ENCODE measurements around the gene MEGF10. TPM values are rescaled to one million over a fixed set of nuclear protein-coding genes. Genes with fewer than 3 reads are reported as not detected.

Gene MEGF10
- total and polyA plus RNA-seq, 2 of the 8 experiments (the other 6 are each of a cell fraction or from before 2014, with no cell fraction given), result 38.2 to 53.1 TPM

GRCh38 chr5:127297348-127298035 is 6.9 kb downstream of the MEGF10 start:
- no peak for DNase-seq (ENCODE audit: low read depth in 1 of 2, low spot score in 2 of 2)
- Histone ChIP-seq H4K5ac (ENCODE audit: insufficient read length, low read depth, low read length) (no peak overlapping the region), H2AK5ac (ENCODE audit: low read depth, low read length) (no peak overlapping the region), H3K23ac (ENCODE audit: insufficient read length) (no peak overlapping the region), H3K79me2 (ENCODE audit: control insufficient read depth in 1 of 2, insufficient read depth in 2 of 2, low read length in 2 of 2) (peaks cover 0 to 94% of the 10 kb centered on the region in 2 experiments; a peak in 3 of 4 replicates), H4K8ac (ENCODE audit: extremely low read depth, insufficient read depth, low read length) (no peak overlapping the region), H3K9me3 (ENCODE audit: insufficient read depth in 2 of 2, low read depth in 1 of 2, low read length in 1 of 2) (no peaks in the 10 kb centered on the region), H3K4me2 (ENCODE audit: insufficient read depth in 1 of 2, low read depth in 2 of 2, low read length in 2 of 2) (no peak overlapping the region), H3K14ac (ENCODE audit: insufficient read length) (no peak overlapping the region), H3K23me2 (ENCODE audit: low read depth, low read length) (no peaks in the 10 kb centered on the region), H3K4ac (replicated peaks; ENCODE audit: insufficient read length, low read depth, low read length) (no peak overlapping the region), H3K36me3 (ENCODE audit: control insufficient read depth in 2 of 4, insufficient read depth in 4 of 4, low read length in 3 of 4) (no peaks in the 10 kb centered on the region; a peak in 1 of 8 replicates), H3K56ac (replicated peaks; ENCODE audit: insufficient read length, low read depth, low read length) (no peak overlapping the region), H3K4me1 (replicated peaks in 1 of 4; ENCODE audit: control insufficient read depth in 3 of 4, insufficient read depth in 4 of 4, low read length in 3 of 4) (peaks cover 1 to 24% (median 21%) of the 10 kb centered on the region in 4 experiments; a peak in 5 of 7 replicates), H4K91ac (replicated peaks; ENCODE audit: insufficient read length, low read length) (no peak overlapping the region), H2BK120ac (replicated peaks; ENCODE audit: low read depth, low read length) (no peak overlapping the region), H3K4me3 (ENCODE audit: extremely low read depth in 1 of 4, insufficient read depth in 2 of 4, low read depth in 3 of 4, low read length in 4 of 4) (no peak overlapping the region), H3K18ac (ENCODE audit: extremely low read depth, low read length) (no peak overlapping the region), H2BK15ac (ENCODE audit: low read length) (no peak overlapping the region), H3K27ac (ENCODE audit: low read depth, low read length) (no peak overlapping the region), H2BK12ac (ENCODE audit: low read depth, low read length) (no peak overlapping the region), H3K9ac (replicated peaks in 1 of 4; ENCODE audit: extremely low read depth in 1 of 4, low read depth in 3 of 4, low read length in 3 of 4) (no peak overlapping the region), H2BK5ac (ENCODE audit: low read depth, low read length) (no peak overlapping the region), H2AFZ (ENCODE audit: low read length) (no peak overlapping the region), H4K20me1 (replicated peaks in 1 of 2; ENCODE audit: control insufficient read depth in 1 of 2, insufficient read depth in 2 of 2, low read length in 2 of 2) (peaks cover 0 to 3% of the 10 kb centered on the region in 2 experiments), H3K79me1 (ENCODE audit: low read depth, low read length) (0 out of 2 replicates have a peak, but pooled peaks cover under 1% of the 10 kb centered on the region), H3K27me3 (replicated peaks in 1 of 4; ENCODE audit: control insufficient read depth in 3 of 4, extremely low read depth in 1 of 4, insufficient read depth in 3 of 4, low read length in 3 of 4) (no peaks in the 10 kb centered on the region), H2BK20ac (ENCODE audit: low read length) (no peak overlapping the region)
- CTCF ChIA-PET (ENCODE audit: partially characterized antibody), result interaction anchor here (0.8 to 3.0 kb wide), 8 partner anchors 8 to 409 kb away, joined by 3 to 13 read pairs (median 3); no protein-coding TSS in a partner anchor
- TF ChIP-seq SP1 (IDR thresholded peaks at IDR 0.05; ENCODE audit: low read depth, low read length) (no peak), RAD21 (IDR thresholded peaks at IDR 0.05 in 1 of 2, conservative IDR thresholded peaks at IDR 0.05 in 1 of 2; ENCODE audit: low read depth in 2 of 2, low read length in 2 of 2) (peak; percentile 34 to 49; a peak in 3 of 4 replicates), CTCF (IDR thresholded peaks at IDR 0.05; ENCODE audit: control extremely low read depth in 1 of 3, insufficient read depth in 1 of 3, low read depth in 1 of 3, low read length in 3 of 3) (peak in 1 of 3 experiments; percentile 21; a peak in 1 of 4 replicates)
- no peak for FAIRE-seq
- POLR2A ChIA-PET (ENCODE audit: partially characterized antibody), result interaction anchor here (1.1 kb wide), 1 partner anchor 14 kb away, joined by 3 read pairs; no protein-coding TSS in a partner anchor
- 64% methylated on average over 4 of the region's 4 CpGs; no CpG with 5 or more reads in 1 of the 2 experiments for WGBS, 2 experiments (ENCODE audit: extremely low coverage in 1 of 2, insufficient coverage in 1 of 2, insufficient read length in 1 of 2, insufficient replicate concordance in 2 of 2, low coverage in 1 of 2, low lambda C conversion rate in 2 of 2, missing lambda C conversion rate in 1 of 2)

Data from H1 (cell line).